Stimulated activated naive CD8-positive, alpha-beta T cell treated with anti-CD3 and anti-CD28 coated beads, Interleukin-15, amount 100 ng/mL, for 72 hours (primary cell): ENCODE results near the gene TNFRSF19.
A peak's percentile ranks its signal among the peaks of the same experiment; 100 is the strongest.

Source experiments
- ATAC-seq: fragments of 150-1000 bp; cut with Tn5 transposase; 2 replicates; pipeline ENCODE4 v1.10.0; 2021; ENCODE audit warnings: mild to moderate bottlenecking, moderate library complexity
- DNase-seq, 2 donors: peaks; one replicate each; pipeline ENCODE4 v3.0.0; 2021 to 2022
- H3K27ac Mint-ChIP-seq, 2 donors: one replicate each; pipeline ENCODE4 v1.8.0; 2022; ENCODE audit warnings: mild to moderate bottlenecking in 2 of 2, mixed read lengths in 2 of 2, moderate library complexity in 2 of 2
- H3K27me3 Mint-ChIP-seq: one replicate; pipeline ENCODE4 v1.8.0; 2022; ENCODE audit warnings: mixed read lengths
- H3K4me1 Mint-ChIP-seq: one replicate; pipeline ENCODE4 v1.8.0; 2022; ENCODE audit warnings: mild to moderate bottlenecking, mixed read lengths
- H3K4me3 Mint-ChIP-seq, 2 donors: one replicate each; pipeline ENCODE4 v1.8.0; 2022; ENCODE audit warnings: mild to moderate bottlenecking in 2 of 2, mixed read lengths in 2 of 2, moderate library complexity in 1 of 2
- H3K9me3 Mint-ChIP-seq, 2 donors: one replicate each; pipeline ENCODE4 v1.8.0; 2022; ENCODE audit warnings: mixed read lengths in 2 of 2

TNFRSF19 gene

GRCh38 chr13:23686948-23687347 lies 116.7 kb downstream of the TNFRSF19 start:
- Mint-ChIP-seq H3K9me3 (peaks cover 4 to 6% of the 10 kb centered on the region in 2 donors), H3K4me3 (no peak overlapping the region), H3K27me3 (no peaks in the 10 kb centered on the region), H3K4me1 (no peaks in the 10 kb centered on the region), H3K27ac (no peak overlapping the region)
- DNase-seq (no peak), ATAC-seq (no peak)

- Mint-ChIP-seq H3K27ac (no peak overlapping the region), H3K4me1 (no peaks in the 10 kb centered on the region), H3K27me3 (no peaks in the 10 kb centered on the region), H3K9me3 (peaks cover 4 to 6% of the 10 kb centered on the region in 2 donors), H3K4me3 (no peak overlapping the region)
- DNase-seq, result no peak
- ATAC-seq, result no peak
Measured at GRCh38 chr13:23687614-23688013, 117.4 kb downstream of the TNFRSF19 start.

- H3K9me3 Mint-ChIP-seq, result peaks cover 0 to 6% of the 10 kb centered on the region in 2 donors
- no peaks in the 10 kb centered on the region for H3K4me1 Mint-ChIP-seq
- no peak overlapping the region for H3K27ac Mint-ChIP-seq
- DNase-seq, result no peak
- no peak overlapping the region for H3K4me3 Mint-ChIP-seq
- no peak for ATAC-seq
- H3K27me3 Mint-ChIP-seq, result no peaks in the 10 kb centered on the region
Measured at GRCh38 chr13:23688336-23688735, 118.1 kb downstream of the TNFRSF19 start.

GRCh38 chr13:23690668-23691067 lies 120.5 kb downstream of the TNFRSF19 start:
- no peak for ATAC-seq
- H3K27ac Mint-ChIP-seq, result no peak overlapping the region
- H3K27me3 Mint-ChIP-seq, result no peaks in the 10 kb centered on the region
- H3K9me3 Mint-ChIP-seq, result peaks cover 0 to 4% of the 10 kb centered on the region in 2 donors
- no peak for DNase-seq
- peaks cover 3% of the 10 kb centered on the region for H3K4me1 Mint-ChIP-seq
- H3K4me3 Mint-ChIP-seq, result no peak overlapping the region

- Mint-ChIP-seq H3K4me1 (peaks cover 15% of the 10 kb centered on the region), H3K27me3 (no peaks in the 10 kb centered on the region), H3K4me3 (no peak overlapping the region), H3K27ac (no peak overlapping the region), H3K9me3 (no peaks in the 10 kb centered on the region)
- ATAC-seq, result no peak
- DNase-seq, result no peak
Measured at GRCh38 chr13:23692816-23693215, 122.6 kb downstream of the TNFRSF19 start.

GRCh38 chr13:23695196-23695595 lies 125.0 kb downstream of the TNFRSF19 start:
- Mint-ChIP-seq H3K27ac (peak overlapping the region in 1 of 2 donors; percentile 34), H3K4me1 (peaks cover 19% of the 10 kb centered on the region), H3K4me3 (peak overlapping the region in 1 of 2 donors; percentile 60), H3K9me3 (no peaks in the 10 kb centered on the region), H3K27me3 (no peaks in the 10 kb centered on the region)
- ATAC-seq (peak; percentile 9), DNase-seq (no peak)

- Mint-ChIP-seq H3K27ac (peak overlapping the region; percentile 98 to 99), H3K9me3 (no peaks in the 10 kb centered on the region), H3K4me3 (peak overlapping the region; percentile 81 to 94), H3K4me1 (peaks cover 19% of the 10 kb centered on the region), H3K27me3 (no peaks in the 10 kb centered on the region)
- peak; percentile 98 for ATAC-seq
- peak; percentile 75 to 78 for DNase-seq
Measured at GRCh38 chr13:23695711-23696464, 125.7 kb downstream of the TNFRSF19 start.

GRCh38 chr13:23696610-23697009 lies 126.4 kb downstream of the TNFRSF19 start:
- DNase-seq (no peak), ATAC-seq (no peak)
- peaks cover 19% of the 10 kb centered on the region for H3K4me1 Mint-ChIP-seq
- H3K9me3 Mint-ChIP-seq, result no peaks in the 10 kb centered on the region
- H3K27ac Mint-ChIP-seq, result peak overlapping the region; percentile 98 to 99
- H3K27me3 Mint-ChIP-seq, result no peaks in the 10 kb centered on the region
- H3K4me3 Mint-ChIP-seq, result peak overlapping the region; percentile 81 to 94

- H3K9me3 Mint-ChIP-seq, result no peaks in the 10 kb centered on the region
- ATAC-seq (no peak), DNase-seq (no peak)
- H3K4me1 Mint-ChIP-seq, result peaks cover 19% of the 10 kb centered on the region
- H3K4me3 Mint-ChIP-seq, result no peak overlapping the region
- no peaks in the 10 kb centered on the region for H3K27me3 Mint-ChIP-seq
- H3K27ac Mint-ChIP-seq, result no peak overlapping the region
Measured at GRCh38 chr13:23697772-23698313, 127.6 kb downstream of the TNFRSF19 start.

GRCh38 chr13:23699271-23699670 lies 129.1 kb downstream of the TNFRSF19 start:
- Mint-ChIP-seq H3K27ac (peak overlapping the region in 1 of 2 donors; percentile 55), H3K27me3 (no peaks in the 10 kb centered on the region), H3K4me1 (peaks cover 19% of the 10 kb centered on the region), H3K9me3 (no peaks in the 10 kb centered on the region), H3K4me3 (no peak overlapping the region)
- no peak for DNase-seq
- no peak for ATAC-seq

GRCh38 chr13:23701186-23701585 lies 131.0 kb downstream of the TNFRSF19 start:
- no peak for DNase-seq
- no peaks in the 10 kb centered on the region for H3K27me3 Mint-ChIP-seq
- H3K27ac Mint-ChIP-seq, result no peak overlapping the region
- H3K4me1 Mint-ChIP-seq, result peaks cover 12% of the 10 kb centered on the region
- H3K9me3 Mint-ChIP-seq, result no peaks in the 10 kb centered on the region
- no peak overlapping the region for H3K4me3 Mint-ChIP-seq
- ATAC-seq, result no peak

- H3K4me1 Mint-ChIP-seq, result peaks cover 7% of the 10 kb centered on the region
- DNase-seq (no peak), ATAC-seq (no peak)
- H3K9me3 Mint-ChIP-seq, result no peaks in the 10 kb centered on the region
- H3K27me3 Mint-ChIP-seq, result no peaks in the 10 kb centered on the region
- no peak overlapping the region for H3K4me3 Mint-ChIP-seq
- no peak overlapping the region for H3K27ac Mint-ChIP-seq
Measured at GRCh38 chr13:23701636-23702035, 131.4 kb downstream of the TNFRSF19 start.

GRCh38 chr13:23703246-23703860 lies 133.1 kb downstream of the TNFRSF19 start:
- no peaks in the 10 kb centered on the region for H3K9me3 Mint-ChIP-seq
- no peaks in the 10 kb centered on the region for H3K4me1 Mint-ChIP-seq
- no peaks in the 10 kb centered on the region for H3K27me3 Mint-ChIP-seq
- peak overlapping the region in 1 of 2 donors; percentile 60 for H3K27ac Mint-ChIP-seq
- ATAC-seq (no peak), DNase-seq (no peak)
- H3K4me3 Mint-ChIP-seq, result no peak overlapping the region

- no peak for DNase-seq
- no peaks in the 10 kb centered on the region for H3K4me1 Mint-ChIP-seq
Measured at GRCh38 chr13:23705583-23705982, 135.4 kb downstream of the TNFRSF19 start.

GRCh38 chr13:23707674-23708073 lies 137.5 kb downstream of the TNFRSF19 start:
- Mint-ChIP-seq H3K27me3 (no peaks in the 10 kb centered on the region), H3K9me3 (peaks cover 0 to 7% of the 10 kb centered on the region in 2 donors), H3K27ac (no peak overlapping the region), H3K4me3 (no peak overlapping the region), H3K4me1 (no peaks in the 10 kb centered on the region)
- DNase-seq, result no peak
- no peak for ATAC-seq

More at GRCh38 chr13:23705583-23705982, 135.4 kb downstream of the TNFRSF19 start:
- no peaks in the 10 kb centered on the region for H3K27me3 Mint-ChIP-seq
- H3K4me3 Mint-ChIP-seq, result no peak overlapping the region
- no peak for ATAC-seq
- no peak overlapping the region for H3K27ac Mint-ChIP-seq
- no peaks in the 10 kb centered on the region for H3K9me3 Mint-ChIP-seq

GRCh38 chr13:23709536-23709935 lies 139.3 kb downstream of the TNFRSF19 start:
- ATAC-seq, result no peak
- H3K4me3 Mint-ChIP-seq, result no peak overlapping the region
- H3K27me3 Mint-ChIP-seq, result peaks cover 11% of the 10 kb centered on the region
- no peaks in the 10 kb centered on the region for H3K4me1 Mint-ChIP-seq
- no peak for DNase-seq
- H3K9me3 Mint-ChIP-seq, result peaks cover 8% of the 10 kb centered on the region in 2 donors
- H3K27ac Mint-ChIP-seq, result no peak overlapping the region
